HFFc6 (cell line): Measurements from ENCODE around the gene ETV1. TPM values are rescaled to one million over a fixed set of nuclear protein-coding genes. Genes with fewer than 3 reads are reported as not detected.
A peak's percentile ranks its signal among the peaks of the same experiment; 100 is the strongest.

Experiments
- DNase-seq: peaks from one replicate; pipeline ENCODE4 v3.0.0-alpha.2; 2018
- H3K27ac Mint-ChIP-seq: 2 replicates; pipeline ENCODE4 v1.8.0; 2020; ENCODE audit warnings: mild to moderate bottlenecking, mixed read lengths
- H3K27me3 Mint-ChIP-seq: 2 replicates; pipeline ENCODE4 v1.8.0; 2021; ENCODE audit warnings: mild to moderate bottlenecking, moderate library complexity, mixed read lengths; ENCODE audit not compliant: insufficient read depth
- H3K36me3 Mint-ChIP-seq: 2 replicates; pipeline ENCODE4 v1.8.0; 2021; ENCODE audit warnings: low read depth, mixed read lengths
- H3K4me1 Mint-ChIP-seq: 2 replicates; pipeline ENCODE4 v1.8.0; 2020; ENCODE audit warnings: low read depth, mixed read lengths
- H3K4me3 Mint-ChIP-seq: 2 replicates; pipeline ENCODE4 v1.8.0; 2020; ENCODE audit warnings: mild to moderate bottlenecking, moderate library complexity, mixed read lengths
- H3K9me3 Mint-ChIP-seq: 2 replicates; pipeline ENCODE4 v1.8.0; 2020; ENCODE audit warnings: mild to moderate bottlenecking, mixed read lengths
- CTCF ChIP-seq: fragments of 200-600 bp; sonication (generic); IDR thresholded peaks from 2 replicates; pipeline ENCODE4 v1.5.0; 2021; ENCODE audit warnings: antibody characterized with exemption, mild to moderate bottlenecking
- total RNA-seq, 6 experiments: library from RNA; stranded (reverse); fragmentation: NEBNext Ultra II Directional; extraction: Animal tissue kit (Norgen Biotek cat#: 25700); gene quantifications; 2 replicates in 1 of 6; 3 replicates in 5 of 6; pipeline ENCODE4 v1.2.3, GENCODE V29; 2021

Gene ETV1
- total RNA-seq, 6 experiments from 2014 or later: 13.4 to 25.7 (median 23.6) TPM

- DNase-seq: no peak
- Mint-ChIP-seq H3K27ac (no peak overlapping the region), H3K36me3 (no peaks in the 10 kb centered on the region), H3K4me1 (peaks cover 22% of the 10 kb centered on the region), H3K9me3 (no peaks in the 10 kb centered on the region), H3K27me3 (no peaks in the 10 kb centered on the region; the same call in 1 of the 2 replicates), H3K4me3 (no peak overlapping the region)
- TF ChIP-seq CTCF: no peak
Observed at GRCh38 chr7:13948019-13948801, 41.3 kb downstream of the ETV1 start.

GRCh38 chr7:13947535-13947934 lies 41.9 kb downstream of the ETV1 start:
- DNase-seq: no peak
- H3K36me3 Mint-ChIP-seq: no peaks in the 10 kb centered on the region
- H3K27me3 Mint-ChIP-seq: no peaks in the 10 kb centered on the region; the same call in 1 of the 2 replicates
- H3K4me1 Mint-ChIP-seq: peaks cover 22% of the 10 kb centered on the region
- TF ChIP-seq CTCF: no peak
- no peaks in the 10 kb centered on the region for H3K9me3 Mint-ChIP-seq
- no peak overlapping the region for H3K27ac Mint-ChIP-seq
- no peak overlapping the region for H3K4me3 Mint-ChIP-seq

- TF ChIP-seq CTCF: no peak
- Mint-ChIP-seq H3K9me3 (no peaks in the 10 kb centered on the region), H3K4me3 (peak overlapping the region; percentile 33; the same call in 1 of the 2 replicates), H3K27me3 (no peaks in the 10 kb centered on the region; the same call in 1 of the 2 replicates), H3K36me3 (no peaks in the 10 kb centered on the region), H3K4me1 (peaks cover 22% of the 10 kb centered on the region), H3K27ac (peak overlapping the region; percentile 44; the same call in 1 of the 2 replicates)
- peak; percentile 69 for DNase-seq
Observed at GRCh38 chr7:13946181-13946580, 43.3 kb downstream of the ETV1 start.

GRCh38 chr7:13945670-13946069 lies 43.8 kb downstream of the ETV1 start:
- H3K4me1 Mint-ChIP-seq: peaks cover 22% of the 10 kb centered on the region
- no peak for DNase-seq
- no peaks in the 10 kb centered on the region; the same call in 1 of the 2 replicates for H3K27me3 Mint-ChIP-seq
- H3K9me3 Mint-ChIP-seq: no peaks in the 10 kb centered on the region
- no peaks in the 10 kb centered on the region for H3K36me3 Mint-ChIP-seq
- no peak for TF ChIP-seq CTCF
- peak overlapping the region; percentile 33; the same call in 1 of the 2 replicates for H3K4me3 Mint-ChIP-seq
- H3K27ac Mint-ChIP-seq: peak overlapping the region; percentile 44; the same call in 1 of the 2 replicates

GRCh38 chr7:13933536-13933935 lies 55.9 kb downstream of the ETV1 start:
- peaks cover 9% of the 10 kb centered on the region; the same call in 1 of the 2 replicates for H3K4me1 Mint-ChIP-seq
- no peak for DNase-seq
- H3K9me3 Mint-ChIP-seq: no peaks in the 10 kb centered on the region
- H3K4me3 Mint-ChIP-seq: no peak overlapping the region
- peaks cover 25% of the 10 kb centered on the region for H3K36me3 Mint-ChIP-seq
- TF ChIP-seq CTCF: no peak
- H3K27me3 Mint-ChIP-seq: no peaks in the 10 kb centered on the region
- no peak overlapping the region for H3K27ac Mint-ChIP-seq
